Endothelial cell (in vitro differentiated cells): ENCODE data around the gene FOSB. TPM values are rescaled to one million over a fixed set of nuclear protein-coding genes. Genes with fewer than 3 reads are reported as not detected.
"Not testable (repeated sequence)": the region's sequence is repeated elsewhere in the genome, so short reads cannot be mapped to it uniquely, and the experiment has no call there.

ENCODE experiments used
- DNase-seq: peaks from one replicate; pipeline ENCODE4 v3.0.0; 2021; ENCODE audit warnings: low spot score
- H3K27ac Mint-ChIP-seq: one replicate; pipeline ENCODE4 v1.8.0; 2021; ENCODE audit warnings: mixed read lengths, inconsistent platforms; ENCODE audit not compliant: unreplicated experiment
- H3K27me3 Mint-ChIP-seq: one replicate; pipeline ENCODE4 v1.8.0; 2021; ENCODE audit warnings: mild to moderate bottlenecking, moderate library complexity, mixed read lengths, inconsistent platforms; ENCODE audit not compliant: unreplicated experiment
- H3K36me3 Mint-ChIP-seq: one replicate; pipeline ENCODE4 v1.8.0; 2021; ENCODE audit warnings: mild to moderate bottlenecking, low read depth, mixed read lengths, inconsistent platforms; ENCODE audit not compliant: unreplicated experiment
- H3K4me1 Mint-ChIP-seq: one replicate; pipeline ENCODE4 v1.8.0; 2021; ENCODE audit warnings: mild to moderate bottlenecking, mixed read lengths, inconsistent platforms; ENCODE audit not compliant: unreplicated experiment
- H3K4me3 Mint-ChIP-seq: one replicate; pipeline ENCODE4 v1.8.0; 2021; ENCODE audit warnings: mild to moderate bottlenecking, mixed read lengths, inconsistent platforms; ENCODE audit not compliant: unreplicated experiment
- H3K9me3 Mint-ChIP-seq: one replicate; pipeline ENCODE4 v1.8.0; 2021; ENCODE audit warnings: mixed read lengths, inconsistent platforms; ENCODE audit not compliant: unreplicated experiment
- CTCF ChIP-seq: fragments of 200-600 bp; sonication (generic); IDR thresholded peaks from one replicate; pipeline ENCODE4 v1.5.0; 2021; ENCODE audit warnings: antibody characterized with exemption; ENCODE audit not compliant: unreplicated experiment
- total RNA-seq: library from RNA; stranded (reverse); fragmentation: NEBNext Ultra II Directional; extraction: Animal tissue kit (Norgen Biotek cat#: 25700); gene quantifications from one replicate; pipeline ENCODE4 v1.2.1, GENCODE V29; 2021; ENCODE audit not compliant: unreplicated experiment

Gene FOSB
- total RNA-seq, 1 donor from 2014 or later = 64.2 TPM

- Mint-ChIP-seq H3K27me3 (peaks cover 19% of the 10 kb centered on the region), H3K27ac (peak overlapping the region; percentile 64), H3K9me3 (no peaks in the 10 kb centered on the region), H3K4me3 (peak overlapping the region; percentile 100), H3K36me3 (peaks cover 17% of the 10 kb centered on the region), H3K4me1 (peaks cover 28% of the 10 kb centered on the region)
- no peak for DNase-seq
- no peak for TF ChIP-seq CTCF
Measured at GRCh38 chr19:45507872-45508416, 40.1 kb downstream of the FOSB start.

GRCh38 chr19:45508417-45508860, 40.6 kb downstream of the FOSB start:
- DNase-seq = peak; percentile 70
- peaks cover 33% of the 10 kb centered on the region for H3K4me1 Mint-ChIP-seq
- TF ChIP-seq CTCF = no peak
- peak overlapping the region; percentile 100 for H3K4me3 Mint-ChIP-seq
- peak overlapping the region; percentile 64 for H3K27ac Mint-ChIP-seq
- H3K9me3 Mint-ChIP-seq = no peaks in the 10 kb centered on the region
- H3K27me3 Mint-ChIP-seq = peaks cover 19% of the 10 kb centered on the region
- H3K36me3 Mint-ChIP-seq = peaks cover 17% of the 10 kb centered on the region

DNA sequence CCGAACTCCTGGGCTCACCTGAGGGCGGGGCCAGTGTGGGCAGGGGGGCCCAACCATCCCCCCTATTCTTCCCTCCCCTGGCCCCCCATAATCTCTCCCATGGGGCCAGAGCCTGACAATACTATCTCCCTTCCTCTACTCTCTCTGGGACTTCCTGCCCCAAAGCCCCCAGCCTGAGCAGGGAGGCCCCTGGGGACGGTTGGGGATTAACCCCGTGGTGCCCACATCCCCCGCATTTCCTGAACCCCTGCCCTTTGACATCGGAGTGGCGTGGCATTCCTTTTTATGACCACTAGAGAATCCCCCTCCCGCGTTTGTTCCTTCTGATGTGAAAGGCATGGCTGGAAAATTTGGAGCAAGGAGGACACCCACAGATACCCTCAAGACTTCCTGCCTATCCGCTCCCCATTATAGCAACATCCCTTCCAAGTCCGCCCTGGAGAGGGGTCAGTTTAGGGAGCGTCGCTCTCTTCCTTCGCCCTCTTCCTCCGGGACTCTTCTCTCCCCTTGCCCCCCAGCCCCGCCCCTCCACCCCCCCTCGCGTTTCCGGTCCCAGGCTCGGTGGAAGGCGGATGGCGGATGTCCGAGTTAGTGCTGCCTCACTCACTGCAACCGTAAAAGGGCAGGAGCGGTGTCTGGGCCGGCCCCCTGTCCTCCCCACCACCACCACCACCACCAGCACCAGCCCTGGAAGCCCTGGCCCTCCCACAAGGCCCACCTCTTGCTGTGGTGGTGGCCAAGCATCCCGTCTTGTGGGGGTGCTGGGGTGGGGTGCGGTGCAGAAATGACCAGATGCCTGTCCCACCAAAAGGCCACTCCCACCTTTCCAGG, 41.3 kb downstream of the FOSB start:
- peak; percentile 11 for TF ChIP-seq CTCF
- H3K9me3 Mint-ChIP-seq = no peaks in the 10 kb centered on the region
- peaks cover 20% of the 10 kb centered on the region for H3K36me3 Mint-ChIP-seq
- peak overlapping the region; percentile 100 for H3K4me3 Mint-ChIP-seq
- DNase-seq = peak; percentile 78
- H3K4me1 Mint-ChIP-seq = peaks cover 40% of the 10 kb centered on the region
- peak overlapping the region; percentile 100 for H3K27ac Mint-ChIP-seq
- H3K27me3 Mint-ChIP-seq = peaks cover 23% of the 10 kb centered on the region

- Mint-ChIP-seq H3K4me3 (peak overlapping the region; percentile 100), H3K27ac (peak overlapping the region; percentile 100)
- TF ChIP-seq CTCF = no peak
Measured at GRCh38 chr19:45509692-45510015, 41.9 kb downstream of the FOSB start.

DNA sequence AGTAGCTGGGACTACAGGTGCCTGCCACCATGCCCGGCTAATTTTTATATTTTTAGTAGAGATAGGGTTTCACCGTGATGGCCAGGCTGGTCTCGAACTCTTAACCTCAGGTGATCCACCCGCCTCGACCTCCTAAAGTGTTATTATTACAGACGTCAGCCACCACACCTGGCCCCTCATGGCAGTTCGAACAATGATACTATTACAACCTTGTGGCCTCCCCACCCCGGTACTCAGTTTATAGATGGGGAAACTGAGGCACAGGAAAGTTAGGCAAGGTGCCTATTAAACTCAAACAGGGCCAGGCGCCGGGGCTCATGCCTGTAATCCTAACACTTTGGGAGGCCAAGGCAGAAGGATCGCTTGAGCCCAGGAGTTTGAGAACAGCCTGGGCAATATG, 42.6 kb downstream of the FOSB start:
- not testable (repeated sequence) for H3K27ac Mint-ChIP-seq, H3K9me3 Mint-ChIP-seq, DNase-seq
- Mint-ChIP-seq H3K36me3 (peaks cover 20% of the 10 kb centered on the region), H3K27me3 (peaks cover 17% of the 10 kb centered on the region), H3K4me1 (peaks cover 49% of the 10 kb centered on the region), H3K4me3 (peak overlapping the region; percentile 100)

More at GRCh38 chr19:45509692-45510015, 41.9 kb downstream of the FOSB start:
- H3K4me1 Mint-ChIP-seq = peaks cover 42% of the 10 kb centered on the region
- H3K27me3 Mint-ChIP-seq = peaks cover 23% of the 10 kb centered on the region
- peaks cover 20% of the 10 kb centered on the region for H3K36me3 Mint-ChIP-seq
- no peaks in the 10 kb centered on the region for H3K9me3 Mint-ChIP-seq
- no peak for DNase-seq
